Suprapubic skin (tissue), 3 donors: Measurements from ENCODE around the gene CFL2.

Experiments used
- POLR2A ChIP-seq, 2 donors: fragments of 450-650 bp; IDR thresholded peaks; one replicate each; pipeline ENCODE4 v1.6.1; 2017; ENCODE audit warnings: antibody characterized with exemption in 2 of 2, mild to moderate bottlenecking in 2 of 2, moderate library complexity in 2 of 2
- TF ChIP-seq, protein P1 (sequence below), 2 donors: fragments of 200-600 bp in 1 of 2; fragments of 450-650 bp in 1 of 2; sonication (generic) in 1 of 2; IDR thresholded peaks; one replicate each; pipeline ENCODE4 v1.5.1; 2016 to 2019; ENCODE audit warnings: antibody characterized with exemption in 2 of 2, mild to moderate bottlenecking in 1 of 2, moderate library complexity in 1 of 2

DNA sequence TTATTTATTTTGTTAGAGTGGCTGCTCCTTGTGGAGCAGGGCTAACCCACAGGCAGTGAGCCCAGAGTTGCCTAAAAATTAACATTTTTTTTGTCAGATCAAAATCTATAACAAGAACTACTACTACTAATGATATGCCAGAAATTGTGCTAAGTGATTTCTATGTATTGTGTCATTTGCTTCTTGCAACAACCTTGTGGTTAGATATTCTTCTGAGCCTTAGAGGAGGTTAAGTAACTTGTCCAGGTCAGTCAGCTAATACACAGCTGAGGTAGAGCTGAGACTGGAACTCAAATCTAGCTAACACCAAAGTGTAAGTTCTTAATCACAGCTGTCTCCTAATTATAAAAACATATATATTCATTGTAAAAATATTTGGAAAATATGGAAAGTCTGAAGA is 29.8 kb downstream of the CFL2 start:
- TF ChIP-seq, protein P1, sequence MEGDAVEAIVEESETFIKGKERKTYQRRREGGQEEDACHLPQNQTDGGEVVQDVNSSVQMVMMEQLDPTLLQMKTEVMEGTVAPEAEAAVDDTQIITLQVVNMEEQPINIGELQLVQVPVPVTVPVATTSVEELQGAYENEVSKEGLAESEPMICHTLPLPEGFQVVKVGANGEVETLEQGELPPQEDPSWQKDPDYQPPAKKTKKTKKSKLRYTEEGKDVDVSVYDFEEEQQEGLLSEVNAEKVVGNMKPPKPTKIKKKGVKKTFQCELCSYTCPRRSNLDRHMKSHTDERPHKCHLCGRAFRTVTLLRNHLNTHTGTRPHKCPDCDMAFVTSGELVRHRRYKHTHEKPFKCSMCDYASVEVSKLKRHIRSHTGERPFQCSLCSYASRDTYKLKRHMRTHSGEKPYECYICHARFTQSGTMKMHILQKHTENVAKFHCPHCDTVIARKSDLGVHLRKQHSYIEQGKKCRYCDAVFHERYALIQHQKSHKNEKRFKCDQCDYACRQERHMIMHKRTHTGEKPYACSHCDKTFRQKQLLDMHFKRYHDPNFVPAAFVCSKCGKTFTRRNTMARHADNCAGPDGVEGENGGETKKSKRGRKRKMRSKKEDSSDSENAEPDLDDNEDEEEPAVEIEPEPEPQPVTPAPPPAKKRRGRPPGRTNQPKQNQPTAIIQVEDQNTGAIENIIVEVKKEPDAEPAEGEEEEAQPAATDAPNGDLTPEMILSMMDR (IDR thresholded peaks at IDR 0.05): no peak
- TF ChIP-seq POLR2A (IDR thresholded peaks at IDR 0.05): no peak
